Colonic mucosa (tissue), 4 donors: ENCODE measurements around the gene MEIOB. TPM values are rescaled to one million over a fixed set of nuclear protein-coding genes. Genes with fewer than 3 reads are reported as not detected.

Experiments
- DNase-seq: peaks from one replicate; pipeline ENCODE4 v3.0.0-alpha.2; 2020
- H3K27ac ChIP-seq: fragments of 200-600 bp; one replicate; pipeline ENCODE4 v1.8.0; 2021
- H3K27me3 ChIP-seq: fragments of 200-600 bp; one replicate; pipeline ENCODE4 v1.8.0; 2021
- H3K36me3 ChIP-seq: fragments of 200-600 bp; one replicate; pipeline ENCODE4 v1.8.0; 2021
- H3K4me1 ChIP-seq: fragments of 200-600 bp; one replicate; pipeline ENCODE4 v1.8.0; 2021; ENCODE audit warnings: mild to moderate bottlenecking
- H3K4me3 ChIP-seq: fragments of 200-600 bp; one replicate; pipeline ENCODE4 v1.8.0; 2021
- H3K9ac ChIP-seq, 2 donors: one replicate each; pipeline ENCODE4 v1.7.0; 2013; ENCODE audit warnings: control low read depth in 2 of 2, low read depth in 2 of 2, low read length in 2 of 2
- H3K9me3 ChIP-seq: fragments of 200-600 bp; one replicate; pipeline ENCODE4 v1.8.0; 2021
- intact Hi-C: fragments of 100-400 bp; cut with DNase I; formaldehyde crosslinking; loops from one replicate; pipeline ENCODE4 v1.14.1; 2022
- total RNA-seq, 2 donors: library from RNA; stranded (reverse); fragmentation: NEBNext Ultra II Directional in 1 of 2; extraction: Animal tissue kit (Norgen Biotek cat#: 25700) in 1 of 2; gene quantifications; one replicate each; pipeline ENCODE4 v1.2.1, GENCODE V29; 2021
- TF ChIP-seq, protein P1 (sequence below): fragments of 200-600 bp; IDR thresholded peaks from one replicate; pipeline ENCODE4 v1.8.0; 2022; ENCODE audit warnings: antibody characterized with exemption, mild to moderate bottlenecking
- donor health status: healthy.
- donor health status: DM: no; HTN: no; CAD: no.
- donor health status: DM: no; HTN: no; CAD: no.

The MEIOB gene
- total RNA-seq, 2 donors from 2014 or later = 0.27 TPM; not detected in 1

DNA sequence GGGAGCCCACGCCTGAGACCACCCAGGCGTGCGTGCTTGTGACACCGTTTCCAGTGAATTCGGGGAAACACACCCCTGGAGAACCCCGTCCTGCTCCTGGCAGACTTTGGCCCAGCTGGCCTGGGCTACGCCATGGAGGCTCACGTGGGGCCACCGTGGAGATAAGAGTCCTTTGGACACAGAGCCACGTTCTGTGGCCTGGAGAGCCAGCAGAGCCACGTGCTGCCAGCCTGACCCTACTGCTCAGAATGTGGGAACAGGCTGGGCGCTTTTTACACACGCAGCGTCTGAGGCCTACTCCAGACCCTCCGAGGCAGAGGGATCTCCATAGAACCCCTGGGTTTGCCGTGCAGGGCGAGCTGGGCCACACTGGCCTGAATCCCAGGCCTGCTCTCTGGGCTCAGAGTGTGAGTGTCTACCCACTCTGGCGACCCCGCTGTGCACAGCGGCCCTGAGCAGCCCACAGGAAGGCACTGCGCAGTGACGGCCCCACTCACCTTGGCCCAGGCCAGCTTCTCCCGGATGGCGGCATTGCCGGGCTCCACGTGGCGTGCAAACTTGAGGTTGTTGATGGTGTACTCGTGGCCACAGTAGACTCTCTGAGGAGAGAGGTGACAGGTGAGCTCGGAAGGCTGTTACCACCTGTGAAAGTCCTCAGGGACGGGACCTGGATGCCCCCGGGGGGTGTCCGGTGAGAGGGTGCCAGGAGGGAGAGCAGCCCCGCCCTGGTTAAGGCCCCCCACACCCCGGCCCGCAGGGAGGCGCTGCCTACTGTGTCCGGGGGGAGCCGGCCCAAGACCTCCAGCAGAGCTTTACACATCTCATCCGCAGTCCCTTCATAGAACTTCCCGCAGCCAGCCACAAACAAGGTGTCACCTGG, 55.3 kb downstream of the MEIOB start:
- no peaks in the 10 kb centered on the region for H3K4me1 ChIP-seq
- no peak overlapping the region for H3K9ac ChIP-seq
- H3K27me3 ChIP-seq = no peaks in the 10 kb centered on the region
- TF ChIP-seq, protein P1, sequence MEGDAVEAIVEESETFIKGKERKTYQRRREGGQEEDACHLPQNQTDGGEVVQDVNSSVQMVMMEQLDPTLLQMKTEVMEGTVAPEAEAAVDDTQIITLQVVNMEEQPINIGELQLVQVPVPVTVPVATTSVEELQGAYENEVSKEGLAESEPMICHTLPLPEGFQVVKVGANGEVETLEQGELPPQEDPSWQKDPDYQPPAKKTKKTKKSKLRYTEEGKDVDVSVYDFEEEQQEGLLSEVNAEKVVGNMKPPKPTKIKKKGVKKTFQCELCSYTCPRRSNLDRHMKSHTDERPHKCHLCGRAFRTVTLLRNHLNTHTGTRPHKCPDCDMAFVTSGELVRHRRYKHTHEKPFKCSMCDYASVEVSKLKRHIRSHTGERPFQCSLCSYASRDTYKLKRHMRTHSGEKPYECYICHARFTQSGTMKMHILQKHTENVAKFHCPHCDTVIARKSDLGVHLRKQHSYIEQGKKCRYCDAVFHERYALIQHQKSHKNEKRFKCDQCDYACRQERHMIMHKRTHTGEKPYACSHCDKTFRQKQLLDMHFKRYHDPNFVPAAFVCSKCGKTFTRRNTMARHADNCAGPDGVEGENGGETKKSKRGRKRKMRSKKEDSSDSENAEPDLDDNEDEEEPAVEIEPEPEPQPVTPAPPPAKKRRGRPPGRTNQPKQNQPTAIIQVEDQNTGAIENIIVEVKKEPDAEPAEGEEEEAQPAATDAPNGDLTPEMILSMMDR = no peak
- H3K36me3 ChIP-seq = peaks cover 6% of the 10 kb centered on the region
- no peak for DNase-seq
- H3K27ac ChIP-seq = no peak overlapping the region
- H3K4me3 ChIP-seq = no peak overlapping the region
- intact Hi-C loops = no loop called here
- H3K9me3 ChIP-seq = no peaks in the 10 kb centered on the region

DNA sequence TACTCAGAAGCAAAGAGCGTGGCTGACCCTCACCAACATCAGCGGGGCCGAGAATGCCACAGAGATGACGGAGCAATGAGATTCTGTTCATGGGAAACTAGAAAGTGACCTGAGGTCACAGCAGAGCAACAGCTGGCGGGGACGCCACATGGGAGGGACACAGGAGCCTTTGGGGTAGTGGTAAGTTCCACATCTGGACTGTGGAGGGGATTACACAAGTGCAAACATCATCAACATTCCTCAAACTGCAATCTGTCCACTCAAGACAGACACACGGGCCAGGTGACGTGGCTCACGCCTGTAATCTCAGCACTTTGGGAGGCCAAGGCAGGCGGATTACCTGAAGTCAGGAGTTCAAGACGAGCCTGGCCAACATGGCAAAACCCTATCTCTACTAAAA, 56.5 kb downstream of the MEIOB start:
- H3K27ac ChIP-seq = no peak overlapping the region
- H3K4me1 ChIP-seq = no peaks in the 10 kb centered on the region
- no peaks in the 10 kb centered on the region for H3K9me3 ChIP-seq
- no peak overlapping the region for H3K9ac ChIP-seq
- DNase-seq = no peak
- H3K36me3 ChIP-seq = peaks cover 6% of the 10 kb centered on the region
- intact Hi-C loops = no loop called here
- H3K27me3 ChIP-seq = no peaks in the 10 kb centered on the region
- H3K4me3 ChIP-seq = no peak overlapping the region
- TF ChIP-seq, protein P1 = no peak

DNA sequence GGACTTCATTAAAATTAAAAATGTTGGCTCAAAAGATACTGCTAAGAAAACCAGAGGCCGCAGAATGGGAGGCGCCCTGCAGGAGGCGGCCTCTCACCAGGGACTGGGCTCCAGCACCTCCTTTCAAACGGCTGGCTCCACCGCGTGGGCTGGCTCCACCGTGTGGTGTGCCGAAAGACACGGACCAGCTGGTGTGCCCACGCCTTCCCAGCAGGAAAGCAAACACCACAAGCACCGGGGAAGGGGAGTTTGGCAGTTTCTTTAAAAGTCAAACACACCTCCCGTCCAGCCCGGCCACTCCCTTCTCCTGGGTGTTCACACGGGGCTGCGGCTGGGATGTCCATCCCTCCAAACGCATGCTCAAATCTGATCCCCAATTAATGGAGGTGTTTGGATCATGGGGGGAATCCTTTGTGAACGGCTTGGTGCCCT, 59.2 kb downstream of the MEIOB start:
- Histone ChIP-seq H3K4me3 (no peak overlapping the region), H3K36me3 (no peaks in the 10 kb centered on the region), H3K9ac (no peak overlapping the region), H3K4me1 (no peaks in the 10 kb centered on the region), H3K27me3 (no peaks in the 10 kb centered on the region), H3K27ac (no peak overlapping the region), H3K9me3 (no peaks in the 10 kb centered on the region)
- intact Hi-C loops = no loop called here
- TF ChIP-seq, protein P1 = peak; percentile 45
- peak; percentile 76 for DNase-seq

DNA sequence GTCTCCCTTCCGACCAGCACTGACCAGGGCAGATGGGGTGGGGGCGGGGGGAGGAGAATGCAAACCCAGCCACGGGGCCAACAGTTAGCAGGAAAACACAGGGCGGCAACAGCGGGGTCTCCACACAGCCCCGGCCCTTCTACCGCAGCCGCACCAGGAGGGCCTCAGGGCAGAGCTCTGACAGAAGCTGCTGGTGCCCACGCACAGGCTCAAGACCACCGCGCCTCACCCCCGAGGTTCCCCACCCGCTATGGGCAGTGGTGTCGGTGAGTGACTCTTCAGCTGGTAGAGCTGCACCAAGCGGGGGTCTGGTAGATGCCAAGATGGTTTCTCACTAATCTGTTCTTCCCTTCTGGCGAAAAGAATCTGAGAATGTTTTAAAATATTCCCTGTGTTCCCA, 61.4 kb downstream of the MEIOB start:
- no peaks in the 10 kb centered on the region for H3K36me3 ChIP-seq
- H3K4me3 ChIP-seq = no peak overlapping the region
- no peaks in the 10 kb centered on the region for H3K4me1 ChIP-seq
- TF ChIP-seq, protein P1 = no peak
- no peak for DNase-seq
- no peak overlapping the region for H3K9ac ChIP-seq
- no peaks in the 10 kb centered on the region for H3K27me3 ChIP-seq
- H3K27ac ChIP-seq = no peak overlapping the region
- H3K9me3 ChIP-seq = no peaks in the 10 kb centered on the region
- intact Hi-C loops = no loop called here

DNA sequence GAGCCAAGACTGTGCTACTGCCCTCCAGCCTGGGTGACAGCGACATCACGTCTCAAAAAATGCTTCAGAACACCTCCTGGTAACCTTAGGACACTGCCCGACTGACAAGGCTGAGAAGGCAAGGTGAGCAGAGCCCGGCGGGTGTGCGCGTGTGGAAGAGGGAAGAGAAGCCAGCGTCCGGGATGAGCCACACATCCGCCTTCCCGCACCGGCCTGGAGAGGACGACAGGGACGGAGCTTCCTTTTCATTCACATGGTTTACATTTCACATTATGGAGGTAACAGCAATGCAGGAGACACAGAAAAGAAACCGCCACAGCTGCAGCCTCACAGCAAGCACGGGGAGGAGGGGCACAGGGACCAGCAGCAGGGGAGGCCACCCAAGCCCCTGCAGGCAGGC, 61.9 kb downstream of the MEIOB start:
- intact Hi-C loops = no loop called here
- TF ChIP-seq, protein P1 = no peak
- no peak overlapping the region for H3K9ac ChIP-seq
- H3K27me3 ChIP-seq = no peaks in the 10 kb centered on the region
- no peaks in the 10 kb centered on the region for H3K36me3 ChIP-seq
- no peak overlapping the region for H3K4me3 ChIP-seq
- DNase-seq = no peak
- H3K27ac ChIP-seq = no peak overlapping the region
- no peaks in the 10 kb centered on the region for H3K4me1 ChIP-seq
- no peaks in the 10 kb centered on the region for H3K9me3 ChIP-seq
